HG03196 (cell line): ENCODE measurements around the gene HBS1L.
A peak's percentile ranks its signal among the peaks of the same experiment; 100 is the strongest.

ENCODE experiments used
- ATAC-seq: cut with Tn5 transposase; IDR thresholded peaks from one replicate; pipeline ENCODE4 v1.9.1; 2021; ENCODE audit not compliant: unreplicated experiment

HBS1L gene

GRCh38 chr6:135002974-135003703, 51.5 kb downstream of the HBS1L start:
- peak; percentile 94 for ATAC-seq

- ATAC-seq, result no peak
These were observed 52.3 kb downstream of the HBS1L start for GRCh38 chr6:135002229-135002844.

- no peak for ATAC-seq
These were observed 55.5 kb downstream of the HBS1L start for GRCh38 chr6:134999107-134999506.

DNA sequence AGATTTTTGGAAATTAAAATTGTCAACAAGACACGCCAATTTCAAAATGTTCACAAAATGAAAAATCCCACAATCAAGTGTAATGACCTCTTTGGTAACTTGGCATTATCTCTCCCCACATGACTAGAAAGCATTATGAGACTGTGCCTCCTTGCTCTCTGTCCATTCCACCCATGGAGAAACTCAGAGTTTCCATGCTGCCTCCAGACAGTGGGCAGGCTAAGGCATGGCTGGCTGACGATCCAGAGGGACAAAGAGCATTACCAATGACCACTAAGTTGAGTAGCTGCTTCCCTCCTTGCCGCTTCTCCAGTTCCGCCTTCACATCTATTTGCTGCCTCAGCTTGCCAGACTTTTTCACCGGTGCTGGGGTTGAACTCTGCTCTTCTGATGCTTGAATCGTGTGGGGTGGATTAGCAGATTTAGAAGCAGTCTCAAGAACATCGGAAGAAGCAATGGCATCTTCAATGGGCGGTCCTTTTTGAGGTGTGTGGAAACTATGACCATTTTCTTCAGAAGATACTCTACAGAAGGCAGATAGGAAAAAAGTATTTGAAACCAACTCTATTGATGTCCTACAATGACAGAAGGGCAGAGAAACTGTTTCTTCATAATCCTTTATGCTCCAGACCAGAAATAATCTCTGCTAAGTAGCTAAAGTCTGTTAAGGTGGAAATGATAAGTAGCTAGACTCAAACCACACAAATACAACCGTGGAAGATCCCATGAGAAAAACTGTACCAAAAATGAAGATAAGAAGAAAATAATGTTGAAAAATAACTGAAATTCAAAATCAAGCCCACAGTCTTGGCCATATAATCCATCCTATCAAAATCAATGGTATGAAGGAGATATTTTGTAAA, 57.3 kb downstream of the HBS1L start:
- ATAC-seq, result no peak

- ATAC-seq, result no peak
These were observed 59.1 kb downstream of the HBS1L start for GRCh38 chr6:134995536-134995935.

DNA sequence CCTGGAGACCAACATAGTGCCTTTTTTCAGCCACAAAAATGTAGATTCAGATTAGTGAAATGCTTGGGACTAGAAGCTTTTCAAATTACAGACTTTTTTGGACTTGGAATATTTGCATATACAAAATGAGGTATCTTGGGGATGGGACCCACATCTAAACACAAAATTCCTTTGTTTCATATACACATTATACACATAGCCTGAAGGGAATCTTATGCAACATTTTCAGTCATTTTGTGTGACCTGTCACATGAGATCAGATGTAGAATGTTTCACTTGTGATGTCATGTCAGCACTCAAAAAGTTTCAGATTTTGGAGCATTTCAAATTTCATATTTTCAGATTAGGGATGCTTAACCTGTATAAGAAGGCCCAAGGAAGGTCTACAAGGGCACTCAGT, 60.2 kb downstream of the HBS1L start:
- no peak for ATAC-seq

GRCh38 chr6:134992155-134992554, 62.5 kb downstream of the HBS1L start:
- ATAC-seq, result no peak

DNA sequence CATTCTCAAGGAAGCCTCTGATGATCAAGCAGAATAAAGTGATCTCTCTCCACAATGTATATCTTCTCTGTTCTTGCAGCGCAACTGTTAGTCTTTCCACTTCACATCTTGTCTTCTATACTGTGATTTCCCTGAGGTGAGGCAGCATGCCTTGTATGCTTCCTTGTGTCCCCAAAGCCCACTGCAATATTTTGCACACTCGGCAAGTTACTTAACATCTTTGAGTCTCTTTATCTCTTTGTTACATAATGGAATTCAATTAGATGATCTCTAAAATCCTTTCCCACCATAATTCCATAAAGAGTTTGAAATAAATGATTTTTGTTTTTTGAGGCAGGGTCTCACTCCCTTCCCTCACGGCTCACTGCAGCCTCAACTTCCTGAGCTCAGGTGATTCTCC, 64.4 kb downstream of the HBS1L start:
- no peak for ATAC-seq

- no peak for ATAC-seq
These were observed 69.8 kb downstream of the HBS1L start for GRCh38 chr6:134984821-134985220.

GRCh38 chr6:134983823-134984222, 70.8 kb downstream of the HBS1L start:
- ATAC-seq, result no peak

GRCh38 chr6:134982161-134982560, 72.5 kb downstream of the HBS1L start:
- ATAC-seq, result no peak

DNA sequence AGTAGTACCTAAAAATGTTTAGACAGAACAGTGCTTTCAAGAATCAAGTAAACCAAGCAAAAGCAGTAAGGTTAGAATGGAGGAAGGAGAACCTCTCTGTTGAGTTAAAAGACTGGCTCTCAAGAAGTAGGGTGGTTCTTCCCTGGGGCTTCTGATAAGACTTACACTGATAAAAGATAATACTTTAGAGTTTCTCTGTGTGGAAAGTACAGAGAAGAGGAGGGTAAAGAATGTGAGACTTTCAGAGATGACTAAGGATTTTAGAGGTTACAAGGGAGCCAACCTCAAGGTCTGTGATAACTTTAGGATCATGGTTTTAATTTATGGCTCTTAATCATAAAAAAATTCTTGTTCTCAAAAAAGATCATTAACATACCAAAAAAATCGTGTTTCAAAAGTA, 73.8 kb downstream of the HBS1L start:
- ATAC-seq, result no peak

DNA sequence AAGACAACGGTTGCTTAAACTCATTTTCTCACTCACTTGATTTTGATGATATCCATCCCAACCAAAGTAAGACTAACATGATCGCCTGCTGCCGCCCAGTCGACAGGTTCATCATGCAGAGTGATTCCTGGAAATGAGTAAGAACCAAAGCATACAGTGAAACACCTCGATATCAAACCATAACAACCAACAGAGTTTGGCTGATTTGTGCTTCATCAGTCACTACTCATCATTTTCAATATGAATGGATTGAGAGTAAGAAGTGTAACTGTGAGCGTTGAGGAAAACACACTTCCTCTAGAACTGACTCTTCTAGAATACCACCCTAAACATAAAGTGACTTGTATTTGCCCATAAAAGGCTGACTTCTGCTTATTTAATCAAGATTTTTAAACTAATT, 75.5 kb downstream of the HBS1L start:
- ATAC-seq, result peak; percentile 88

DNA sequence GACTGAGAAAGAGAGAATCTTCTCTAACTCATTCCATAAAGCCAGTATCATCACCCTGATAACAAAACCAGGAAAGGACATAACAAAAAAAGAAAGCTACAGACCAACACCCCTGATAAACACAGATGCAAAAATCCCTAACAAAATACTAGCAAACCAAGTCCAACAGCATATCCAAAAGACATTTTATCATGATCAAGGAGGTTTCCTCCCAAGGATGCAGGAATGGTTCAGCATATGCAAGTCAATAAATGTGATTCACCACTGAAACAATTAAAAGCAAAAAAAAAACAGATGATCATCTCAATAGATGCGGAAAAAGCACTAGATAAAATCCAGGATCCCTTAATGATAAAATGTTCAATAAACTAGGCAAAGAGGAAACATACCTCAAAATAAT, 80.3 kb downstream of the HBS1L start:
- ATAC-seq, result no peak

DNA sequence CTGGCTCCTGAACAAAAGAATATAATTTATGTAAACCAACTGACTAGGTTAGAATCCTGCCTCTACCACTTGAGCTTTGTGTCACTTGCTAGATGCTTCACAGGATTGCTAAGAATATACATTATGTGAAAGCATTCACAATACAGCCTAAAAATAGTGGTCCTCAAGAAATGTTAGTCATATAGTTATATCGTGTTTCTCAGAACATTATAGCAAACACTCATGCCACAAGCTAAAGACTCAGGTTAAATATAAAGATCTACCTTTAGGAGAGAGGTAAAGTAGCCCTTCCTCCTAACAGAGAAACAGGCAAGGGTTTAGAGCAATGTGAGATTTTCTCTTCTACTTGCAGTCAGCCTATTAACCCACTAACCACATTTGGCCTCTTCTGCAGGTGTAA, 86.9 kb downstream of the HBS1L start:
- ATAC-seq, result no peak

DNA sequence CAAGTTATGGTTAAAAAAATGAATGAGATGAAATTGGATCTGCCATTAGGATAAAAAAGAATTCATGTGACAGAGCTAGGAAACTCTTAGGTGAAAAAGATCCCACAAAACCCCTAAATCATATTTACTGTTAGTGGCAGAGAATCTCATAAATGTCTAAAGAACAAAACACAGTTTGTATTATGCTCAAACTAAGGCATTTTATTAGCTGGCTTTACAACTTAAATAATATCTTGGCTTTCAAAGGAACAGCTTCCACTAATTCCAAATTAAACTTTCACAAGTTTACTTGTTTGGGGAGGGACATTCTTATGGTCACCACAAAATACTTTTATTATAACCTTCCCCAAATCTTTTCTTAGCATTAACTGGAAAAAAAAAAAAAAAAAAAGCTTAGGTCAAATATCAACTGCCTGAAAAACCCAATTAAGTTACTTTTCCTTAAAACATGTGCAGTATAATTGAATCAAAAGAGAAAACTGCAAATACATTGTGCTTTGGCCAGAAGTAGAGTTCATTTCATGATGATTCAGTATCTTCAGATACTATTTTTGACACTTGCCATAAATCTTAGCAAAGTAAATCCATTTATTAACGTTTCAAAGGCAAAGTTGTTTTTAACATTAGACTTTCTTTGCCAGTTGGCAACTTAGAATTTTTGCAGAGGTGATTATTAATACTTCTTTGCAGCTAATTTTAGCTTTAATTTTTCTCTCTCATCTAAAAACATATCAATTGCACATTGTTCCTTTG, 90.0 kb downstream of the HBS1L start:
- no peak for ATAC-seq

GRCh38 chr6:134962421-134962820, 92.2 kb downstream of the HBS1L start:
- no peak for ATAC-seq

- ATAC-seq, result no peak
These were observed 93.3 kb downstream of the HBS1L start for GRCh38 chr6:134961366-134961765.

DNA sequence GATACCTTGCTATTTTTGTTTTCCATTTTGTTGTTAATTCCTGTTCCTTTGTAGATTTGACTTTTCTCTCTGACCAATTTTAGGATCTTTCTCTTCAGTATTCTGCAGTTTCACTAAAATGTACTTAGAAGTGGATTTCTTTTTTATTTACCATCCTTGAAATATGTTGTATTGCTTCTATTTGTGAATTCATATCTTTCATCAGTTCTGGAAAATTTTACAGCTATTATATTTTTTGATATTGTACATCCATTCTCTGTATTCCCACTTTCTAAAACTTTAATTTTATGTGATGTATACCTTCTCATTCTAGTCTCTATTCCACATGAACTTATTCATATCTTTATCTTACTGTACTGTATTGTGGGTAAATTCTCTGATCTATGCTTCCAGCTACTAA, 95.0 kb downstream of the HBS1L start:
- ATAC-seq, result no peak

DNA sequence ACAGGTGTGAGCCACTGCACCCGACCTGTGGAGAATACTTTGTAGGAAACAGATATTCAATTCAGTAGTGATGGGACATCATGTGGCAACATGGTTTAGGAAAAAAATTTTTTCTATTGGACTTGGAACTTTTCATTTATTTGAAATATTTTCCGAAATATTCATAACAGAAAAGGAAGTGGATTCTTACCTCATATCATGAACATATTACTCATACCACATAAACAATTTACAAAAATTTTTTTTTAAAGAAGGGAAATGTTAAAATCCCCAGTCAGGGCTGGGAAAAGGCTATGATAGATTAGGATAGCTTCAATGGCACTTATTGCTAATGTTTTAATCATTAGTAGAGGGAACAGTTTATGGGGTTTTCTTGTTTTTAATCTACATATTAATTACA, 97.9 kb downstream of the HBS1L start:
- no peak for ATAC-seq

DNA sequence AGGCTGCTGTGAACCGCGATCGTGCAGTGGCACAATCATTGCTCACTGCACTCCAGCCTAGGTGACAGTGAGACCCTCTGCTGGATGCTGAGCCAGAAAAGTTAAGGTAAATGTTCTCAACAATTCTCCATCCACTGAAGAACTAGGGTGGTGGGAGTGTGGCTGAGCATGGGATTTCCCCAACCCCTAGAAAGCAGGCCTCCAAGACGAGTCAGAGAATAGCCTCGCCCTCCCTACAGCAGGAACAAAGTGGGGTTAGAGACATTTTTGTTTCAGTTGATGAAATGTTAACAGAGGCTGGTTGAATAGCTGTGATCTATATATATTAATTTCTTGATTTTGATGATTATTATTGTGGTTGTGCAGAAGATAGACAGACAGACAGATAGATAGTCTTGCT, 98.6 kb downstream of the HBS1L start:
- no peak for ATAC-seq
